SK-N-SH treated with all-trans-retinoic acid at 6 μM for 48 hours (cell line): Measurements from ENCODE around the gene OPRM1.

Source experiments
- ATAC-seq: fragments of 200-7000 bp; cut with Tn5 transposase; 3 replicates; pipeline ENCODE4 v1.9.1; 2020; ENCODE audit warnings: mild to moderate bottlenecking, moderate library complexity
- ARNTL ChIP-seq: fragments of 450-650 bp; formaldehyde crosslinking; IDR thresholded peaks from 2 replicates; pipeline ENCODE4 v1.5.0; 2020; ENCODE audit warnings: low read depth, mild to moderate bottlenecking, moderate library complexity, borderline replicate concordance
- BACH2 ChIP-seq: fragments of 250-450 bp; sonication (Bioruptor Pico); IDR thresholded peaks from 2 replicates; pipeline ENCODE4 v1.9.0; 2021; ENCODE audit warnings: mild to moderate bottlenecking, borderline replicate concordance
- CSDC2 ChIP-seq: fragments of 250-450 bp; sonication (Bioruptor Pico); IDR thresholded peaks from 2 replicates; pipeline ENCODE4 v1.5.0; 2020; ENCODE audit warnings: mild to moderate bottlenecking, moderate library complexity
- ESRRG ChIP-seq: fragments of 250-450 bp; sonication (Bioruptor Pico); IDR thresholded peaks from 2 replicates; pipeline ENCODE4 v1.6.1; 2021; ENCODE audit warnings: mild to moderate bottlenecking
- GLIS3 ChIP-seq: fragments of 250-450 bp; sonication (Bioruptor Pico); IDR thresholded peaks from 2 replicates; pipeline ENCODE4 v1.5.0; 2020; ENCODE audit warnings: mild to moderate bottlenecking, moderate library complexity
- ISL1 ChIP-seq: fragments of 250-450 bp; sonication (Bioruptor Pico); IDR thresholded peaks from 2 replicates; pipeline ENCODE4 v2.1.2; 2022; ENCODE audit warnings: mild to moderate bottlenecking, moderate library complexity
- OSR1 ChIP-seq: fragments of 250-450 bp; sonication (Bioruptor Pico); IDR thresholded peaks from 2 replicates; pipeline ENCODE4 v1.8.0; 2022; ENCODE audit warnings: moderate library complexity, mild to moderate bottlenecking, inconsistent platforms
- PPARA ChIP-seq: fragments of 250-450 bp; sonication (Bioruptor Pico); IDR thresholded peaks from 2 replicates; pipeline ENCODE4 v1.5.0; 2020; ENCODE audit warnings: mild to moderate bottlenecking, borderline replicate concordance
- RARB ChIP-seq: fragments of 250-450 bp; sonication (Bioruptor Pico); IDR thresholded peaks from 2 replicates; pipeline ENCODE4 v1.8.0; 2021; ENCODE audit warnings: mild to moderate bottlenecking, moderate library complexity
- TCF4 ChIP-seq: fragments of 250-450 bp; sonication (Bioruptor Pico); IDR thresholded peaks from 2 replicates; pipeline ENCODE4 v1.8.0; 2021; ENCODE audit warnings: mild to moderate bottlenecking, moderate library complexity, borderline replicate concordance
- TOX ChIP-seq: fragments of 250-450 bp; sonication (Bioruptor Pico); IDR thresholded peaks from 2 replicates; pipeline ENCODE4 v1.8.0; 2021; ENCODE audit warnings: mild to moderate bottlenecking, moderate library complexity, borderline replicate concordance
- ZC3H10 ChIP-seq: fragments of 250-450 bp; sonication (Bioruptor Pico); IDR thresholded peaks from 2 replicates; pipeline ENCODE4 v1.5.1; 2021; ENCODE audit warnings: mild to moderate bottlenecking, moderate library complexity
- ZFP3 ChIP-seq: fragments of 250-450 bp; sonication (Bioruptor Pico); IDR thresholded peaks from 2 replicates; pipeline ENCODE4 v1.5.0; 2020; ENCODE audit warnings: mild to moderate bottlenecking, moderate library complexity
- ZFP30 ChIP-seq: fragments of 450-650 bp; formaldehyde crosslinking; IDR thresholded peaks from 2 replicates; pipeline ENCODE4 v1.5.0; 2022; ENCODE audit warnings: mild to moderate bottlenecking, moderate library complexity
- ZNF565 ChIP-seq: fragments of 450-650 bp; formaldehyde crosslinking; conservative IDR thresholded peaks from 2 replicates; pipeline ENCODE4 v1.5.0; 2020; ENCODE audit warnings: low read depth, mild to moderate bottlenecking, moderate library complexity
- ZNF8 ChIP-seq: fragments of 450-650 bp; formaldehyde crosslinking; IDR thresholded peaks from 2 replicates; pipeline ENCODE4 v1.5.0; 2020; ENCODE audit warnings: mild to moderate bottlenecking, moderate library complexity
- TF ChIP-seq, protein P1 (sequence below): fragments of 250-450 bp; sonication (Bioruptor Pico); IDR thresholded peaks from 2 replicates; pipeline ENCODE4 v1.8.0; 2021; ENCODE audit warnings: low read depth, mild to moderate bottlenecking, moderate library complexity, borderline replicate concordance
- TF ChIP-seq, protein P2 (sequence below): fragments of 250-450 bp; sonication (Bioruptor Pico); IDR thresholded peaks from 2 replicates; pipeline ENCODE4 v1.8.0; 2020; ENCODE audit warnings: mild to moderate bottlenecking, moderate library complexity, borderline replicate concordance
- TF ChIP-seq, protein P3 (sequence below): fragments of 250-450 bp; sonication (Bioruptor Pico); IDR thresholded peaks from 2 replicates; pipeline ENCODE4 v1.5.0; 2020; ENCODE audit warnings: mild to moderate bottlenecking, moderate library complexity
- TF ChIP-seq, protein P4 (sequence below): fragments of 250-450 bp; sonication (Bioruptor Pico); IDR thresholded peaks from 2 replicates; pipeline ENCODE4 v1.5.1; 2021; ENCODE audit warnings: mild to moderate bottlenecking, moderate library complexity

Gene OPRM1

DNA sequence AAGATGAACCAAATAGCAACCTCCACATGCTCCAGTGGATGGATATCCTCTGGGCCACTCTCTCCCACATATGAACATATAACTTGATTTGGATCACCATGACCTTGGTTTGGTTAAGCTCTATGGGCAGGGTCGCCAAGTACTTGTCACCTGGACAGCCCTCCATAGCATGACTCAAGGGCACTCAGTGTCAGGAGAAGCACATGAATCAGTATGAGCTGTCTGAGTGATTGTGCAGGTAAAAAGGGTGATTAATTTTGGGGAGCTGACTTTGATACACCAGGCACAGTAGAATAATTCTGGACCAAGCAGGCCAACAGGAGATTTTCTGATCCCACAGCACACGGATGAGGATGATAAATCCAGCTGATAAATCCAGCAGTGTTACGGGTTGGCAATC is 74.4 kb downstream of the OPRM1 start:
- ATAC-seq: no peak
- TF ChIP-seq RARB (no peak), ZFP30 (CRISPR knock-in tag) (no peak), GLIS3 (CRISPR knock-in tag) (no peak), TCF4 (CRISPR knock-in tag) (no peak), ZC3H10 (no peak), ARNTL (no peak), ZFP3 (CRISPR knock-in tag) (no peak), ZNF8 (CRISPR knock-in tag) (no peak), ESRRG (CRISPR knock-in tag) (no peak), CSDC2 (CRISPR knock-in tag) (no peak), OSR1 (CRISPR knock-in tag) (no peak), TOX (no peak), BACH2 (CRISPR knock-in tag) (no peak), ZNF565 (no peak), ISL1 (CRISPR knock-in tag) (no peak)
- TF ChIP-seq, protein P1, sequence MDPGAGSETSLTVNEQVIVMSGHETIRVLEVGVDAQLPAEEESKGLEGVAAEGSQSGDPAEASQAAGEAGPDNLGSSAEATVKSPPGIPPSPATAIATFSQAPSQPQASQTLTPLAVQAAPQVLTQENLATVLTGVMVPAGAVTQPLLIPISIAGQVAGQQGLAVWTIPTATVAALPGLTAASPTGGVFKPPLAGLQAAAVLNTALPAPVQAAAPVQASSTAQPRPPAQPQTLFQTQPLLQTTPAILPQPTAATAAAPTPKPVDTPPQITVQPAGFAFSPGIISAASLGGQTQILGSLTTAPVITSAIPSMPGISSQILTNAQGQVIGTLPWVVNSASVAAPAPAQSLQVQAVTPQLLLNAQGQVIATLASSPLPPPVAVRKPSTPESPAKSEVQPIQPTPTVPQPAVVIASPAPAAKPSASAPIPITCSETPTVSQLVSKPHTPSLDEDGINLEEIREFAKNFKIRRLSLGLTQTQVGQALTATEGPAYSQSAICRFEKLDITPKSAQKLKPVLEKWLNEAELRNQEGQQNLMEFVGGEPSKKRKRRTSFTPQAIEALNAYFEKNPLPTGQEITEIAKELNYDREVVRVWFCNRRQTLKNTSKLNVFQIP (CRISPR knock-in tag): no peak
- TF ChIP-seq, protein P2, sequence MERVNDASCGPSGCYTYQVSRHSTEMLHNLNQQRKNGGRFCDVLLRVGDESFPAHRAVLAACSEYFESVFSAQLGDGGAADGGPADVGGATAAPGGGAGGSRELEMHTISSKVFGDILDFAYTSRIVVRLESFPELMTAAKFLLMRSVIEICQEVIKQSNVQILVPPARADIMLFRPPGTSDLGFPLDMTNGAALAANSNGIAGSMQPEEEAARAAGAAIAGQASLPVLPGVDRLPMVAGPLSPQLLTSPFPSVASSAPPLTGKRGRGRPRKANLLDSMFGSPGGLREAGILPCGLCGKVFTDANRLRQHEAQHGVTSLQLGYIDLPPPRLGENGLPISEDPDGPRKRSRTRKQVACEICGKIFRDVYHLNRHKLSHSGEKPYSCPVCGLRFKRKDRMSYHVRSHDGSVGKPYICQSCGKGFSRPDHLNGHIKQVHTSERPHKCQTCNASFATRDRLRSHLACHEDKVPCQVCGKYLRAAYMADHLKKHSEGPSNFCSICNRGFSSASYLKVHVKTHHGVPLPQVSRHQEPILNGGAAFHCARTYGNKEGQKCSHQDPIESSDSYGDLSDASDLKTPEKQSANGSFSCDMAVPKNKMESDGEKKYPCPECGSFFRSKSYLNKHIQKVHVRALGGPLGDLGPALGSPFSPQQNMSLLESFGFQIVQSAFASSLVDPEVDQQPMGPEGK (CRISPR knock-in tag): no peak
- TF ChIP-seq, protein P3, sequence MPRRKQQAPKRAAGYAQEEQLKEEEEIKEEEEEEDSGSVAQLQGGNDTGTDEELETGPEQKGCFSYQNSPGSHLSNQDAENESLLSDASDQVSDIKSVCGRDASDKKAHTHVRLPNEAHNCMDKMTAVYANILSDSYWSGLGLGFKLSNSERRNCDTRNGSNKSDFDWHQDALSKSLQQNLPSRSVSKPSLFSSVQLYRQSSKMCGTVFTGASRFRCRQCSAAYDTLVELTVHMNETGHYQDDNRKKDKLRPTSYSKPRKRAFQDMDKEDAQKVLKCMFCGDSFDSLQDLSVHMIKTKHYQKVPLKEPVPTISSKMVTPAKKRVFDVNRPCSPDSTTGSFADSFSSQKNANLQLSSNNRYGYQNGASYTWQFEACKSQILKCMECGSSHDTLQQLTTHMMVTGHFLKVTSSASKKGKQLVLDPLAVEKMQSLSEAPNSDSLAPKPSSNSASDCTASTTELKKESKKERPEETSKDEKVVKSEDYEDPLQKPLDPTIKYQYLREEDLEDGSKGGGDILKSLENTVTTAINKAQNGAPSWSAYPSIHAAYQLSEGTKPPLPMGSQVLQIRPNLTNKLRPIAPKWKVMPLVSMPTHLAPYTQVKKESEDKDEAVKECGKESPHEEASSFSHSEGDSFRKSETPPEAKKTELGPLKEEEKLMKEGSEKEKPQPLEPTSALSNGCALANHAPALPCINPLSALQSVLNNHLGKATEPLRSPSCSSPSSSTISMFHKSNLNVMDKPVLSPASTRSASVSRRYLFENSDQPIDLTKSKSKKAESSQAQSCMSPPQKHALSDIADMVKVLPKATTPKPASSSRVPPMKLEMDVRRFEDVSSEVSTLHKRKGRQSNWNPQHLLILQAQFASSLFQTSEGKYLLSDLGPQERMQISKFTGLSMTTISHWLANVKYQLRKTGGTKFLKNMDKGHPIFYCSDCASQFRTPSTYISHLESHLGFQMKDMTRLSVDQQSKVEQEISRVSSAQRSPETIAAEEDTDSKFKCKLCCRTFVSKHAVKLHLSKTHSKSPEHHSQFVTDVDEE (CRISPR knock-in tag): no peak
- TF ChIP-seq, protein P4, sequence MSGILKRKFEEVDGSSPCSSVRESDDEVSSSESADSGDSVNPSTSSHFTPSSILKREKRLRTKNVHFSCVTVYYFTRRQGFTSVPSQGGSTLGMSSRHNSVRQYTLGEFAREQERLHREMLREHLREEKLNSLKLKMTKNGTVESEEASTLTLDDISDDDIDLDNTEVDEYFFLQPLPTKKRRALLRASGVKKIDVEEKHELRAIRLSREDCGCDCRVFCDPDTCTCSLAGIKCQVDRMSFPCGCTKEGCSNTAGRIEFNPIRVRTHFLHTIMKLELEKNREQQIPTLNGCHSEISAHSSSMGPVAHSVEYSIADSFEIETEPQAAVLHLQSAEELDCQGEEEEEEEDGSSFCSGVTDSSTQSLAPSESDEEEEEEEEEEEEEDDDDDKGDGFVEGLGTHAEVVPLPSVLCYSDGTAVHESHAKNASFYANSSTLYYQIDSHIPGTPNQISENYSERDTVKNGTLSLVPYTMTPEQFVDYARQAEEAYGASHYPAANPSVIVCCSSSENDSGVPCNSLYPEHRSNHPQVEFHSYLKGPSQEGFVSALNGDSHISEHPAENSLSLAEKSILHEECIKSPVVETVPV (CRISPR knock-in tag): no peak

DNA sequence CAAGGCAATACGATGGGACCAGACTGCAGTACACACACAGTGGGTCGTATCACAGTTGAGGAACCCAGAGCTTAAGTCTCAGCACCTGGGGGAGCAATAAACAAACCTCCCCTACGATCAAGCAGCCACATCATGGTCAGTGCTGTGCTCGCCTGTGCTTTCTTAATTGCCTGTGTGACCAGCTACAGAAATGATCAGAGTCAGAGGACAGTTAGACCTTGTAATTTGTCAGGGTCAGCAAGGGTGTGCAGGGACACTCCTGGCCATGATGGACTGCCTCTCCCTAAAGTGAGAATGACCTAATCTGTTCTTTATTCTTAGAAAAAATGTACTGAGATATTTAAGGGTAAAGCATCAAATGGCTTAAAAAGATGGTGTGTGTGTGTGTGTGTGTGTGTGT is 78.4 kb downstream of the OPRM1 start:
- TF ChIP-seq ISL1 (CRISPR knock-in tag) (no peak), RARB (no peak), TCF4 (CRISPR knock-in tag) (no peak), BACH2 (CRISPR knock-in tag) (no peak), ZFP30 (CRISPR knock-in tag) (no peak), ZNF8 (CRISPR knock-in tag) (no peak), ZC3H10 (no peak), PPARA (CRISPR knock-in tag) (no peak), GLIS3 (CRISPR knock-in tag) (no peak)
- TF ChIP-seq, protein P4 (CRISPR knock-in tag): no peak
- TF ChIP-seq, protein P3 (CRISPR knock-in tag): no peak
- TF ChIP-seq, protein P1 (CRISPR knock-in tag): no peak
- TF ChIP-seq, all 23 proteins: peak for 0
- no peak for ATAC-seq
